GM18951 (cell line): ENCODE data around the gene GBP2.
A peak's percentile ranks its signal among the peaks of the same experiment; 100 is the strongest.

Experiments used
- POLR2A ChIP-seq: IDR thresholded peaks from 4 replicates; pipeline ENCODE4 v1.6.1; 2011; ENCODE audit warnings: mild to moderate bottlenecking; ENCODE audit not compliant: insufficient read length, insufficient read depth; ENCODE audit errors: extremely low read depth
- in situ Hi-C: fragments of 300-500 bp; cut with MboI; formaldehyde crosslinking; loops from one replicate; pipeline ENCODE4 v1.12.0; 2022; ENCODE audit warnings: low sequenced_read_pairs, mixed read lengths, inconsistent platforms; ENCODE audit not compliant: unreplicated experiment

GBP2 gene

DNA sequence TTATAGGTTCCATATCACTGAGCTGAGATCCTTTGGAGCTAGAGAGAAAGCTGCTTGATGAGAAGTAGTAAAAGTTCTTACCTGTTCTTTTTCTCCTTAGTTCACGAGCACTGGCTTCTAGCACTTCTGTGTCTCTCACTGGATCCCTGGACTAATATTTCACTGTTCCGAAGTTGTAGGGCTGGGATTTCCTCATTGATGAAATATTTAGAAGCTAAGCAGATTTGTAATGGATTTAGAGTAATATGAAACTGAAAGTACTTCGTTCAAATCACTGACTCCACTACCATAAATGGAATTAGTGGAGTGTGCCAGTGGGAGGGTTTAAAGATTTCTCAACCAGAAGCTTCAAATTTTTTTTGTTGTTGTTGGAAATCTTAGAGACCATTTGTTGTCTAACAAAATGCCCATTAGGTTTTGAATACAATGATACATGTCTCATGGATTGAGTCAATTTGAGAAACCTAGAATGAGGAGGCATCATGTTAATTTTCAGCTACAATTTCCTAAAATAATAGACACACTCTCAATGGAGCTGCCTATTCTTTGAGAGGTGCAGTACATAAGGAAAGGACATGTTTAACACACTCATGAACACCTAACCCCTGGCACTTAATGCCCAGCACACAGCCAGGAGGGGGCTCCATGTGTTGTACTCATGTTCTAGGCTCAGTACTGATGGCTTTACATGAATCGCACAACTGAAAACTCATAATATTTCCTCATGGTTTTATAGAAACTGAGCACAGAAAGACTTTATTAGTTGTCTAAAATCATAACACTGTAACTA is 60.6 kb downstream of the GBP2 start, which contains the start of gene GBP1:
Gene GBP1 (minus strand): TSS at position 130 of the 790 bp plus-strand sequence. CDS start 1,974 bp downstream, outside the sequence.
- in situ Hi-C loops, result no loop called here
- peak; percentile 10 for TF ChIP-seq POLR2A

GRCh38 chr1:89064632-89065031 is 61.3 kb downstream of the GBP2 start:
- in situ Hi-C loops, result no loop called here
- TF ChIP-seq POLR2A, result peak; percentile 18

GRCh38 chr1:89063094-89063493 is 62.8 kb downstream of the GBP2 start:
- in situ Hi-C loops, result no loop called here
- TF ChIP-seq POLR2A, result no peak

GRCh38 chr1:89060091-89060490 is 65.8 kb downstream of the GBP2 start:
- TF ChIP-seq POLR2A, result no peak
- in situ Hi-C loops, result no loop called here
